Hematopoietic multipotent progenitor cell treated with erythropoietin and hydrocortisone succinate and interleukin-3 and kit ligand, for 17 days (in vitro differentiated cells): ENCODE measurements around the gene RFXAP.

Experiments used
- DNase-seq: peaks from one replicate; pipeline ENCODE4 v3.0.0-alpha.2; 2015; ENCODE audit warnings: low spot score

RFXAP gene

GRCh38 chr13:36870050-36870692, 51.1 kb downstream of the RFXAP start:
- DNase-seq: no peak

- DNase-seq: no peak
Observed at GRCh38 chr13:36872621-36873020, 53.6 kb downstream of the RFXAP start.

GRCh38 chr13:36875431-36875830, 56.4 kb downstream of the RFXAP start:
- DNase-seq: no peak

- DNase-seq: no peak
Observed at GRCh38 chr13:36875961-36876360, 56.9 kb downstream of the RFXAP start.
